CD14-positive monocyte (primary cell): ENCODE data around the gene TBC1D9B. TPM values are rescaled to one million over a fixed set of nuclear protein-coding genes. Genes with fewer than 3 reads are reported as not detected.

Source experiments
- DNase-seq, 3 donors: peaks; one replicate each; pipeline ENCODE4 v3.0.0-alpha.2; 2011 to 2022
- H2AFZ ChIP-seq: 2 replicates; pipeline ENCODE4 v1.6.0; 2012; ENCODE audit warnings: mild to moderate bottlenecking, low read depth, low read length, inconsistent platforms; ENCODE audit not compliant: insufficient read depth, poor library complexity, severe bottlenecking
- H3K27ac ChIP-seq, 2 donors: 1 replicate in 1 of 2; 2 replicates in 1 of 2; pipeline ENCODE4 v1.5.1; 2012 to 2013; ENCODE audit warnings: low read length in 2 of 2, control low read depth in 1 of 2, inconsistent platforms in 1 of 2, low read depth in 1 of 2, mild to moderate bottlenecking in 1 of 2
- H3K27me3 ChIP-seq, 2 donors: one replicate each; pipeline versions ENCODE4 v1.6.0 to v1.6.1; 2011 to 2013; ENCODE audit warnings: low read length in 2 of 2; ENCODE audit not compliant: control insufficient read depth in 2 of 2, insufficient read depth in 2 of 2
- H3K36me3 ChIP-seq, 2 donors: replicated peaks in 1 of 2; 1 replicate in 1 of 2; 2 replicates in 1 of 2; pipeline versions ENCODE4 v1.5.1 to v1.6.1; 2012 to 2013; ENCODE audit warnings: low read length in 2 of 2, control low read depth in 1 of 2, inconsistent platforms in 1 of 2, mild to moderate bottlenecking in 1 of 2; ENCODE audit not compliant: insufficient read depth in 2 of 2, control insufficient read depth in 1 of 2
- H3K4me1 ChIP-seq, 2 donors: 1 replicate in 1 of 2; 2 replicates in 1 of 2; pipeline versions ENCODE4 v1.5.1 to v1.6.1; 2012 to 2013; ENCODE audit warnings: low read length in 2 of 2, control low read depth in 1 of 2, inconsistent platforms in 1 of 2, mild to moderate bottlenecking in 1 of 2, moderate library complexity in 1 of 2; ENCODE audit not compliant: insufficient read depth in 2 of 2, control insufficient read depth in 1 of 2
- H3K4me2 ChIP-seq: replicated peaks from 2 replicates; pipeline ENCODE3; 2012; ENCODE audit warnings: low read length, moderate library complexity, mild to moderate bottlenecking; ENCODE audit not compliant: poor library complexity, severe bottlenecking; ENCODE audit errors: extremely low read depth
- H3K4me3 ChIP-seq, 3 experiments: fragments of 200-600 bp in 1 of 3; sonication (generic) in 1 of 3; replicated peaks in 1 of 3; 1 replicate in 2 of 3; 2 replicates in 1 of 3; pipeline ENCODE4 v1.5.1; 2011 to 2013; ENCODE audit warnings: low read length in 3 of 3, mild to moderate bottlenecking in 3 of 3, control low read depth in 2 of 3, low read depth in 2 of 3, inconsistent platforms in 1 of 3, moderate library complexity in 1 of 3
- H3K79me2 ChIP-seq: 2 replicates; pipeline ENCODE4 v1.6.0; 2012; ENCODE audit warnings: mild to moderate bottlenecking, control low read depth, inconsistent platforms, low read length, moderate library complexity; ENCODE audit not compliant: insufficient read depth
- H3K9ac ChIP-seq: 2 replicates; pipeline ENCODE4 v1.6.0; 2017; ENCODE audit warnings: low read length, mild to moderate bottlenecking; ENCODE audit not compliant: insufficient read depth, poor library complexity, severe bottlenecking
- H3K9me3 ChIP-seq, 2 donors: replicated peaks in 1 of 2; 1 replicate in 1 of 2; 2 replicates in 1 of 2; pipeline versions ENCODE4 v1.5.1 to v1.6.1; 2012 to 2013; ENCODE audit warnings: low read length in 2 of 2, control low read depth in 1 of 2; ENCODE audit not compliant: control insufficient read depth in 1 of 2, insufficient read depth in 1 of 2
- H4K20me1 ChIP-seq: 2 replicates; pipeline ENCODE4 v1.6.0; 2012; ENCODE audit warnings: mild to moderate bottlenecking, low read length, control low read depth, moderate library complexity; ENCODE audit not compliant: insufficient read depth
- H3K27ac Mint-ChIP-seq, 7 donors: one replicate each; pipeline ENCODE4 v1.8.0; 2020; ENCODE audit warnings: mild to moderate bottlenecking in 7 of 7, mixed read lengths in 7 of 7, moderate library complexity in 6 of 7, inconsistent platforms in 2 of 7
- H3K27me3 Mint-ChIP-seq, 3 donors: one replicate each; pipeline ENCODE4 v1.8.0; 2021 to 2022; ENCODE audit warnings: low read depth in 3 of 3, mild to moderate bottlenecking in 3 of 3, mixed read lengths in 3 of 3, moderate library complexity in 3 of 3, inconsistent platforms in 1 of 3
- H3K36me3 Mint-ChIP-seq, 2 donors: one replicate each; pipeline ENCODE4 v1.8.0; 2020; ENCODE audit warnings: mixed read lengths in 2 of 2, inconsistent platforms in 1 of 2, mild to moderate bottlenecking in 1 of 2
- H3K4me1 Mint-ChIP-seq: one replicate; pipeline ENCODE4 v1.8.0; 2020; ENCODE audit warnings: mild to moderate bottlenecking, mixed read lengths
- H3K4me3 Mint-ChIP-seq, 2 donors: one replicate each; pipeline ENCODE4 v1.8.0; 2020; ENCODE audit warnings: mild to moderate bottlenecking in 2 of 2, mixed read lengths in 2 of 2, moderate library complexity in 1 of 2
- H3K9me3 Mint-ChIP-seq, 7 donors: one replicate each; pipeline ENCODE4 v1.8.0; 2020 to 2022; ENCODE audit warnings: mixed read lengths in 7 of 7, mild to moderate bottlenecking in 6 of 7, moderate library complexity in 6 of 7, inconsistent platforms in 2 of 7
- WGBS: methylation state at CpG from one replicate; pipeline ENCODE4 v1.1.5; 2013; ENCODE audit warnings: missing lambda C conversion rate; ENCODE audit not compliant: insufficient coverage; 5-methylcytosine and 5-hydroxymethylcytosine counted together
- intact Hi-C, 2 donors: fragments of 100-400 bp; cut with micrococcal nuclease; formaldehyde crosslinking; loops; one replicate each; pipeline versions ENCODE4 v1.15.0 to v1.15.1; 2023
- polyA plus RNA-seq, 3 donors: library from polyadenylated mRNA; depleted of rRNA in 1 of 3; unstranded in 2 of 3; stranded (reverse) in 1 of 3; fragments of 300-500 nt in 2 of 3; fragments of >200 nt in 1 of 3; fragmentation: Illumina TruSeq in 2 of 3; gene quantifications; 1 replicate in 2 of 3; 2 replicates in 1 of 3; pipeline ENCODE4 v1.2.3, GENCODE V29; 2012 to 2021
- TF ChIP-seq, protein P1 (sequence below): fragments of 200-600 bp; IDR thresholded peaks from one replicate; pipeline ENCODE4 v1.8.0; 2022; ENCODE audit warnings: antibody characterized with exemption, mild to moderate bottlenecking

TBC1D9B gene
- polyA plus RNA-seq, 3 donors = 13.4 to 116 (median 26.3) TPM

DNA sequence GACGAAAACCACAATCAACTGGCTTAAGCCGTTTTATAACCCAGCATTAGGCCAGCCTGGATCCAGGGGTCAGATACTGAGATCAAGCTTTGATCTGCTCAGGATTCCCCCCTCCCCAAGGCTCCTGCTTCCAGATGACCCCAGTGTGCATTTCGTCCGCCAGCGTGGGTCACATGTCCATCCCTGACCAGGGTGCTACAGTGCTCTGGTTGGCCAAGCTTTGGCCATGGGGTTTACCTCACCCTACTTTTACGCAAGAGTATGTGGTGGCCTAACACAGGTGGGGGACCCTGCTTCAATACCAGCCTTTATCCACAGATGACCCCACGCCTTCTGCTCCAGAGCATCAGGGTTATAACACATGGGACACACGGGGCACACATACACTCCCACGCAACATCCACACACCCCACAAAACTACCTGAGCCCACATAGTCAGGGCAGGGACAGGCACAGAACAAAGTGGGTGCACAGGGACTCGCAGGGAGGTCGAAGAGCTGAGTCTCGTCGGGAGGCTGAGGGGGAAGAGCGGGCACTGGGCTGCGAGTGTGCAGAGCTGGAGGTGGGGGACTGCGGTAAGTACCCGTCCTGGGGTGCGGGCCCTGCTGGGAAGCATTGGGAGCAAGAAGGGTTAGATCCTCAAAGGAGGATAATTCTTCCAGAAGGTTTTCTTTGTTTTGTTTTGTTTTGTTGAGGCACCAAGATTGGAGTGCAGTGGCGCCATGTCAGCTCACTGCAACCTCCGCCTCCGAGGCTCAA lies 92.0 kb downstream of the TBC1D9B start:
- 95% methylated on average over 15 of the region's 21 CpGs for WGBS
- H3K79me2 ChIP-seq = peaks cover 5% of the 10 kb centered on the region
- no peaks in the 10 kb centered on the region for H4K20me1 ChIP-seq

DNA sequence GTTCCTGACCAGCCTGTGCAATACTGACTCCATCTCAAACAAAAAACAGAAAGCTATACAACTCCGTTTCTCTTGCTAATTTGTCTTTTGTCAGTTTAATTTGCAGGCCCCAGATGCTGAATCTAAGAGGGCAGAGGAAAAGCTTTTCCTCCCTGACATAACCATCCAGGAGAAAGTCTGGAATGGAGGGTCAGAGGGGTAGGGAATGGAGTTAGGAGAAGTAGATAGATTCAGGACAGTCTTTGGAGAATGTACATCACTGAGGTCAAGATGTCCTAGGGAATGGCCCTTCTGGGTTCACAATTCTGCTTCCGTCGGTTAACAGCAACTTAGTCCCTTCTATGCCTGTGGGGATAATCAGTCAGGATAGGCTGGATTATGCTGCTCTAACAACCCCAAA lies 93.6 kb downstream of the TBC1D9B start:
- Histone ChIP-seq H3K79me2 (no peaks in the 10 kb centered on the region), H3K27ac (no peak overlapping the region), H2AFZ (no peak overlapping the region), H3K4me3 (no peak overlapping the region), H3K4me2 (no peak overlapping the region), H3K9me3 (no peaks in the 10 kb centered on the region), H4K20me1 (no peaks in the 10 kb centered on the region), H3K36me3 (peaks cover 0 to 9% of the 10 kb centered on the region in 2 donors), H3K27me3 (no peaks in the 10 kb centered on the region), H3K4me1 (peaks cover 23 to 38% of the 10 kb centered on the region in 2 donors), H3K9ac (no peak overlapping the region)
- Mint-ChIP-seq H3K9me3 (peaks cover 0 to 7% (median 2%) of the 10 kb centered on the region in 7 donors), H3K4me1 (peaks cover 23% of the 10 kb centered on the region), H3K27me3 (peaks cover 9 to 18% (median 16%) of the 10 kb centered on the region in 3 donors), H3K27ac (peak overlapping the region in 1 of 7 donors; percentile 3), H3K36me3 (peaks cover 19 to 29% of the 10 kb centered on the region in 2 donors), H3K4me3 (no peak overlapping the region)
- WGBS = no CpG with 5 or more reads among the region's 3 CpGs
- DNase-seq = no peak
- intact Hi-C loops = no loop called here
- TF ChIP-seq, protein P1, sequence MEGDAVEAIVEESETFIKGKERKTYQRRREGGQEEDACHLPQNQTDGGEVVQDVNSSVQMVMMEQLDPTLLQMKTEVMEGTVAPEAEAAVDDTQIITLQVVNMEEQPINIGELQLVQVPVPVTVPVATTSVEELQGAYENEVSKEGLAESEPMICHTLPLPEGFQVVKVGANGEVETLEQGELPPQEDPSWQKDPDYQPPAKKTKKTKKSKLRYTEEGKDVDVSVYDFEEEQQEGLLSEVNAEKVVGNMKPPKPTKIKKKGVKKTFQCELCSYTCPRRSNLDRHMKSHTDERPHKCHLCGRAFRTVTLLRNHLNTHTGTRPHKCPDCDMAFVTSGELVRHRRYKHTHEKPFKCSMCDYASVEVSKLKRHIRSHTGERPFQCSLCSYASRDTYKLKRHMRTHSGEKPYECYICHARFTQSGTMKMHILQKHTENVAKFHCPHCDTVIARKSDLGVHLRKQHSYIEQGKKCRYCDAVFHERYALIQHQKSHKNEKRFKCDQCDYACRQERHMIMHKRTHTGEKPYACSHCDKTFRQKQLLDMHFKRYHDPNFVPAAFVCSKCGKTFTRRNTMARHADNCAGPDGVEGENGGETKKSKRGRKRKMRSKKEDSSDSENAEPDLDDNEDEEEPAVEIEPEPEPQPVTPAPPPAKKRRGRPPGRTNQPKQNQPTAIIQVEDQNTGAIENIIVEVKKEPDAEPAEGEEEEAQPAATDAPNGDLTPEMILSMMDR = no peak

More for the DNA sequence above, 92.0 kb downstream of the TBC1D9B start:
- Histone ChIP-seq H3K27ac (no peak overlapping the region), H2AFZ (no peak overlapping the region), H3K4me2 (no peak overlapping the region), H3K36me3 (peaks cover 0 to 9% of the 10 kb centered on the region in 2 donors), H3K27me3 (no peaks in the 10 kb centered on the region), H3K9ac (no peak overlapping the region), H3K4me1 (peaks cover 37 to 53% of the 10 kb centered on the region in 2 donors), H3K4me3 (no peak overlapping the region), H3K9me3 (no peaks in the 10 kb centered on the region)
- intact Hi-C loops = no loop called here
- peak overlapping the region in 1 of 2 donors; percentile 54 for H3K4me3 Mint-ChIP-seq
- peaks cover 19 to 29% of the 10 kb centered on the region in 2 donors for H3K36me3 Mint-ChIP-seq
- DNase-seq = no peak
- TF ChIP-seq, protein P1 = no peak
- peaks cover 0 to 7% (median 2%) of the 10 kb centered on the region in 7 donors for H3K9me3 Mint-ChIP-seq
- H3K27ac Mint-ChIP-seq = no peak overlapping the region
- peaks cover 9 to 18% (median 16%) of the 10 kb centered on the region in 3 donors for H3K27me3 Mint-ChIP-seq
- H3K4me1 Mint-ChIP-seq = peaks cover 33% of the 10 kb centered on the region
